ENCODE results near the gene ABCB1. TPM values are rescaled to one million over a fixed set of nuclear protein-coding genes. Genes with fewer than 3 reads are reported as not detected.
"Not testable (repeated sequence)": the region's sequence is repeated elsewhere in the genome, so short reads cannot be mapped to it uniquely, and the experiment has no call there.

ABCB1 gene
- total RNA-seq, 2 experiments from 2014 or later, result 2.7 to 2.8 TPM

GRCh38 chr7:87598234-87599009 lies 2.3 kb downstream of the ABCB1 start:
- DNase-seq, result no peak
- POLR2A ChIA-PET, result no interaction called here
- CTCF ChIA-PET, result no interaction called here
- H3K4me1 Mint-ChIP-seq, result peaks cover 29% of the 10 kb centered on the region
- no peaks in the 10 kb centered on the region for H3K36me3 Mint-ChIP-seq (ENCODE audit: low read depth)
- no peak overlapping the region for H3K27ac Mint-ChIP-seq
- H3K9me3 Mint-ChIP-seq, result no peaks in the 10 kb centered on the region
- peaks cover 15% of the 10 kb centered on the region for H3K27me3 Mint-ChIP-seq
- peak overlapping the region; percentile 3 for H3K4me3 Mint-ChIP-seq

GRCh38 chr7:87596696-87597095 lies 4.0 kb downstream of the ABCB1 start:
- Mint-ChIP-seq H3K4me3 (no peak overlapping the region), H3K9me3 (no peaks in the 10 kb centered on the region), H3K4me1 (peaks cover 26% of the 10 kb centered on the region), H3K27me3 (peaks cover 8% of the 10 kb centered on the region), H3K36me3 (ENCODE audit: low read depth) (no peaks in the 10 kb centered on the region), H3K27ac (no peak overlapping the region)
- ChIA-PET CTCF (interaction anchor here (0.7 kb wide), 1 partner anchor 386 kb away, joined by 3 read pairs; no protein-coding TSS in a partner anchor), POLR2A (no interaction called here)
- no peak for DNase-seq

- DNase-seq, result no peak
- Mint-ChIP-seq H3K4me3 (no peak overlapping the region), H3K9me3 (no peaks in the 10 kb centered on the region), H3K27ac (no peak overlapping the region), H3K27me3 (peaks cover 6% of the 10 kb centered on the region), H3K4me1 (peaks cover 22% of the 10 kb centered on the region), H3K36me3 (ENCODE audit: low read depth) (no peaks in the 10 kb centered on the region)
- ChIA-PET POLR2A (no interaction called here), CTCF (interaction anchor here (0.7 kb wide), 1 partner anchor 386 kb away, joined by 3 read pairs; no protein-coding TSS in a partner anchor)
These were observed 4.5 kb downstream of the ABCB1 start for GRCh38 chr7:87596136-87596535.

DNA sequence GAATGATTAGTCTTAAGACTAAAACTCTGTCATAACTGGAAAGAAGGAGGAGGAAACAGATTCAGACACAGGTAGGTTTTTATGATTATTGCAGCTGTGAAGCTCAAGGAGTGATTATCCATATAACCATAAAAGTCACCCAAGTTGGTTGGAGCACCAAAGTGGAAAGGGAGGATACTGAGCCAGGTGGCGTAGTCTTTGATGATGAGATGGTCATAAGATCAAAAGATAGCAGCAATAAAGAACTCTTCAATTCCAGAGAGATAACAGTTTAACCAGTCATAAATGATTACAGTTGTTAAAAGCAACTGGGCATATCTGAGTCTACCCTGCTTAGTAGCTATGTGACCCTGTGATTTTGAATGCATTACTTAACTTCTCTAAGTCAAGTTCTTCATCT lies 8.4 kb downstream of the ABCB1 start:
- Mint-ChIP-seq H3K27ac (no peak overlapping the region), H3K36me3 (ENCODE audit: low read depth) (no peaks in the 10 kb centered on the region), H3K4me3 (no peak overlapping the region), H3K4me1 (no peaks in the 10 kb centered on the region), H3K27me3 (no peaks in the 10 kb centered on the region), H3K9me3 (no peaks in the 10 kb centered on the region)
- ChIA-PET CTCF (no interaction called here), POLR2A (no interaction called here)
- no peak for DNase-seq

DNA sequence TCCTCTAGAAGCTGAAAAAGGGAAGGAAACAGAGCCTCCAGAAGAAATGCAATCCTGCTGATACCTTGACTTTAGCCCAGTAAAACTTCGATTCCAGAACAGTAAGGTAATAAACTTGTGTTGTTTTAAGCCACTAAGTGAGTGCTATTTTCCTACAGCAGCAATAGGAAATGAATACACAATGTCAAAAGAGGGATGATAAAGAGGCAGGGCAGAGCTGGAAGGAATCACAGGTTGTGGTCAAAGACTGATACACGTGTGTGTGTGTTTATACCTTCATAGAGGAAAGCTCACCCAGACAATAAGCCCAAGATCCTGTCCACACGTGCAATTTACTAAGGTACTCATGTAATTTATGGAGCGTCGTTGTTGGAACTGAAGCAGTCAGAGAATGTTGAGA lies 9.5 kb downstream of the ABCB1 start:
- H3K27ac Mint-ChIP-seq, result no peak overlapping the region
- DNase-seq, result no peak
- no peaks in the 10 kb centered on the region for H3K36me3 Mint-ChIP-seq (ENCODE audit: low read depth)
- H3K9me3 Mint-ChIP-seq, result no peaks in the 10 kb centered on the region
- H3K4me1 Mint-ChIP-seq, result peaks cover 7% of the 10 kb centered on the region
- CTCF ChIA-PET, result no interaction called here
- H3K27me3 Mint-ChIP-seq, result no peaks in the 10 kb centered on the region
- POLR2A ChIA-PET, result no interaction called here
- no peak overlapping the region for H3K4me3 Mint-ChIP-seq

DNA sequence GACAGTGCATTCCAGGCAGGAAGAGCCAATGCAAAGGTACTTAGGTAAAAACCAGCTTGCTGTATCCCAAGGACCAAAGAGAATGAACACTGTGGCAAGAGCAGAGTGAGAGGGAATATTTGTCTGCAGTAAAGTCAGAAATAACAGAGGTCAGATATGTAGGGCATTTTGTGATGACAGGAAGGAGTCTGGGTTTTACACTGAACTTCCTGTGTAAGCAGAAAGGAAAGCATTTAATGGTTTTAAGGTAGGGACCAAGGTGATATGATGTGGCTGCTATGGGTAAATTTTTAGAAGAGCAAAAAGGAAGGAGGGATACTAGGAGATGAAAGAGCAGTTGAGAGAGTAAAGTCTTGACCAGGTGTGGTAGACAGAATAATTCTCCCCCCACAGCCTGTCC lies 10.1 kb downstream of the ABCB1 start:
- no peak overlapping the region for H3K4me3 Mint-ChIP-seq
- CTCF ChIA-PET, result no interaction called here
- POLR2A ChIA-PET, result no interaction called here
- DNase-seq, result no peak
- H3K36me3 Mint-ChIP-seq (ENCODE audit: low read depth), result no peaks in the 10 kb centered on the region
- no peak overlapping the region for H3K27ac Mint-ChIP-seq
- H3K4me1 Mint-ChIP-seq, result peaks cover 11% of the 10 kb centered on the region
- H3K27me3 Mint-ChIP-seq, result no peaks in the 10 kb centered on the region
- H3K9me3 Mint-ChIP-seq, result no peaks in the 10 kb centered on the region

DNA sequence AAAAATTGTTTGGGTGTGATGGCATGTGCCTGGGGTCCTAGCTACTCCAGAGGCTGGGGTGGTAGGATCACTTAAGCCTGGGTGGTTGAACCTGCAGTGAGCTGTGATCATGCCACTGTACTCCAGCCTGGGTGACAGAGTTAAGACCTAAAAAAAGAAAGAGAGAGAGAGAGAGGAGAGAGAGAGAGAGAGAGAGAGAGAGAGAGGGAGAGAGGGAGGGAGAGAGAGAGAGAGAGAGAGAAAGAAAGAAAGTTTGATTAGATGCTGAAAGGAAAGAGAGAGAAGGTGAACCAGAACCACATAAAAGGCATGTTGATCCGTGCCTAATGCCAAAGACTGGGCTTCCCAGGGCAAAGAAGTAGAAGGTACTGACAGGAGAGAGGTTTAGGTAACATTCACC lies 11.1 kb downstream of the ABCB1 start:
- H3K4me1 Mint-ChIP-seq, result peaks cover 13% of the 10 kb centered on the region
- CTCF ChIA-PET, result interaction anchor here (0.6 kb wide), 1 partner anchor 39 kb away, joined by 3 read pairs; no protein-coding TSS in a partner anchor
- no peaks in the 10 kb centered on the region for H3K9me3 Mint-ChIP-seq

GRCh38 chr7:87581723-87582122 lies 19.0 kb downstream of the ABCB1 start:
- Mint-ChIP-seq H3K9me3 (peaks cover 7% of the 10 kb centered on the region), H3K27ac (no peak overlapping the region), H3K27me3 (no peaks in the 10 kb centered on the region), H3K4me3 (no peak overlapping the region), H3K36me3 (ENCODE audit: low read depth) (peaks cover 2% of the 10 kb centered on the region), H3K4me1 (peaks cover 11% of the 10 kb centered on the region)
- no peak for DNase-seq
- CTCF ChIA-PET, result no interaction called here
- POLR2A ChIA-PET, result no interaction called here

More for the DNA sequence above, 11.1 kb downstream of the ABCB1 start:
- POLR2A ChIA-PET, result no interaction called here
- no peak for DNase-seq
- no peaks in the 10 kb centered on the region for H3K27me3 Mint-ChIP-seq
- no peak overlapping the region for H3K27ac Mint-ChIP-seq
- H3K36me3 Mint-ChIP-seq (ENCODE audit: low read depth), result no peaks in the 10 kb centered on the region
- H3K4me3 Mint-ChIP-seq, result no peak overlapping the region

DNA sequence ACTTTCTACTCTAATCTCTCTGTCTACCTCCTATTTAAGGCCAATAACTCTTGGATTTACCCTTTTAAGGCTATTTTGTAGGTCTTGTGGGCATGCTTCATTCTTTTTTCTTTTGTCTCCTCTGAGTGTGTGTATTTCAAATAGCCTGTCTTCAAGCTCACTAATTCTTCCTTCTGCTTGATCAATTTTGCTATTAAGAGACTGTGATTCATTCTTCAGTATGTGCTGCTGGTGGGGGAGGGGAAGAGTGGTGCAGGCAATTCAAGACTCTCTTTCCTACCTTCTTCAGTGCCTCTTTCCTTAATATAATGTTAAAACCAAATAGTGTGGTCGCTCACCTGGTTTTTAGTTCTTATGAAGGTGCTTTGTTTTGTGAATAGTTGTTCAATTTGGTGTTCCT lies 20.0 kb downstream of the ABCB1 start:
- H3K4me1 Mint-ChIP-seq, result peaks cover 2% of the 10 kb centered on the region
- peaks cover 7% of the 10 kb centered on the region for H3K9me3 Mint-ChIP-seq
- no peak for DNase-seq
- ChIA-PET POLR2A (no interaction called here), CTCF (interaction anchor here (0.5 kb wide), 1 partner anchor 65 kb away, joined by 3 read pairs; no protein-coding TSS in a partner anchor)
- H3K4me3 Mint-ChIP-seq, result no peak overlapping the region
- H3K27me3 Mint-ChIP-seq, result no peaks in the 10 kb centered on the region
- peaks cover 2% of the 10 kb centered on the region for H3K36me3 Mint-ChIP-seq (ENCODE audit: low read depth)
- no peak overlapping the region for H3K27ac Mint-ChIP-seq

- H3K27ac Mint-ChIP-seq, result no peak overlapping the region
- no peaks in the 10 kb centered on the region for H3K27me3 Mint-ChIP-seq
- ChIA-PET POLR2A (no interaction called here), CTCF (interaction anchor here (1.4 kb wide), 1 partner anchor 11 kb away, joined by 3 read pairs; no protein-coding TSS in a partner anchor)
- peaks cover 10% of the 10 kb centered on the region for H3K9me3 Mint-ChIP-seq
- no peak for DNase-seq
- peaks cover 2% of the 10 kb centered on the region for H3K36me3 Mint-ChIP-seq (ENCODE audit: low read depth)
- no peaks in the 10 kb centered on the region for H3K4me1 Mint-ChIP-seq
- no peak overlapping the region for H3K4me3 Mint-ChIP-seq
These were observed 25.2 kb downstream of the ABCB1 start for GRCh38 chr7:87575521-87575920.

GRCh38 chr7:87574630-87575029 lies 26.1 kb downstream of the ABCB1 start:
- CTCF ChIA-PET, result interaction anchor here (0.6 kb wide), 1 partner anchor 59 kb away, joined by 4 read pairs; no protein-coding TSS in a partner anchor
- H3K4me1 Mint-ChIP-seq, result no peaks in the 10 kb centered on the region
- no peaks in the 10 kb centered on the region for H3K27me3 Mint-ChIP-seq
- H3K4me3 Mint-ChIP-seq, result no peak overlapping the region
- H3K27ac Mint-ChIP-seq, result no peak overlapping the region
- peaks cover 9% of the 10 kb centered on the region for H3K9me3 Mint-ChIP-seq
- DNase-seq, result no peak
- H3K36me3 Mint-ChIP-seq (ENCODE audit: low read depth), result peaks cover 2% of the 10 kb centered on the region
- POLR2A ChIA-PET, result interaction anchor here (0.6 kb wide), 1 partner anchor 25 kb away, joined by 4 read pairs; no protein-coding TSS in a partner anchor

GRCh38 chr7:87572513-87572912 lies 28.2 kb downstream of the ABCB1 start:
- DNase-seq; H3K4me3 Mint-ChIP-seq; POLR2A ChIA-PET; H3K36me3 Mint-ChIP-seq (ENCODE audit: low read depth); H3K27me3 Mint-ChIP-seq; H3K27ac Mint-ChIP-seq; H3K4me1 Mint-ChIP-seq; H3K9me3 Mint-ChIP-seq: not testable (repeated sequence)
- CTCF ChIA-PET, result interaction anchor here (1.1 kb wide), 1 partner anchor 12 kb away, joined by 4 read pairs; no protein-coding TSS in a partner anchor

- CTCF ChIA-PET, result no interaction called here
- Mint-ChIP-seq H3K9me3 (peaks cover 2% of the 10 kb centered on the region), H3K27ac (no peak overlapping the region), H3K36me3 (ENCODE audit: low read depth) (no peaks in the 10 kb centered on the region), H3K4me1 (no peaks in the 10 kb centered on the region), H3K4me3 (no peak overlapping the region), H3K27me3 (no peaks in the 10 kb centered on the region)
- POLR2A ChIA-PET, result no interaction called here
- no peak for DNase-seq
These were observed 30.5 kb downstream of the ABCB1 start for GRCh38 chr7:87570178-87570577.

- Mint-ChIP-seq H3K27ac (no peak overlapping the region), H3K4me3 (no peak overlapping the region), H3K4me1 (peaks cover 8% of the 10 kb centered on the region), H3K36me3 (ENCODE audit: low read depth) (no peaks in the 10 kb centered on the region), H3K27me3 (no peaks in the 10 kb centered on the region), H3K9me3 (no peaks in the 10 kb centered on the region)
- DNase-seq, result no peak
- ChIA-PET POLR2A (no interaction called here), CTCF (no interaction called here)
These were observed 33.6 kb downstream of the ABCB1 start for GRCh38 chr7:87567052-87567451.

All from activated CD4-positive, alpha-beta T cell treated with anti-CD3 and anti-CD28 coated beads, Interleukin-2, amount 10 ng/mL, durations not matched to agents 7 days and 5 days (primary cell).